Activated T-cell treated with anti-CD3 and anti-CD28 coated beads for 1 hour (primary cell): ENCODE data around the gene PTPN20.

Experiments used
- DNase-seq: peaks from one replicate; pipeline ENCODE4 v3.0.0-alpha.2; 2020; ENCODE audit warnings: low read depth

PTPN20 gene

DNA sequence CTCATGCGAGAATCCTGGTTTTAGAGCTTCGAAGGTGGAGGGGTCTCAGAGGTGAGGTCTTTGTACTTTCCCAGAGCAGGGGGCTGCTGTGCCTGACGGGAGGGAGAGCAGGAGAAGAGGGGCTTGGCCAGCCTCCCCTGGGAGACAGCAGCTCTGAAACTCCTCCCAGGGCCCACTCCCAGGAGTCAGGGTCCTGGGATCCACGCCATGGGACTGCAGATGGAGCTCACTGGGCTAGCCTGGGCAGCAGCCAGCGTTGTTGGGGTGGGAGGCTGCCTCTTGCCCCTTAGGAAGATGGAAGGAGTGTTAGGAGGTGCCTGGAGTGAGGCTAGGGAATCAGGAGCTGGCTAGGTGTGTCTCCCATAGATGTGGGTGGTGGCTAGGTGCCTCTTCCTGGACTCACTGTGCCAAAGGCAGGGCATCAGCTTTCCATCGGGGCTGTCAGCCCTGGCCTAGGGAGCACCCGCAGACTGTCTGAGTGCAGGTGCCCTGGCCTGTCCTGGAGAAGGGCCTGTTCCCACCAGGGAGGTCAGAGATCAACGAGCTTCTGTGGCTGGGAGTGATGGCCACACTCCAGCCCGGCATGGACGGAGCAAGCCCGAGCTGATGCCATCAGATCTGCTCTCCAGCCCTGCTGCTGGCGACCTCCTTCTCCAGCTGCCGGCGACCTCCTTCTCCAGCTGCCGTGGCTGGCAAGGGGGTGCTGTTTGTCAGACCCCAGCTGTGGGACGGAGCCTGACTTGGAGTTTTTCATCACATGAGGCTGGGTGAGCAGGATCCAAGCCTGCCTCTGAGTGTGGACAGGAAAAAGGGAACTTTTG is 111.3 kb downstream of the PTPN20 start:
- DNase-seq, result no peak

GRCh38 chr10:47023237-47024045 is 112.2 kb downstream of the PTPN20 start:
- DNase-seq, result no peak

GRCh38 chr10:47024046-47024322 is 112.8 kb downstream of the PTPN20 start:
- DNase-seq, result no peak

- DNase-seq, result peak; percentile 54
These were observed 113.4 kb downstream of the PTPN20 start for GRCh38 chr10:47024399-47025252.

DNA sequence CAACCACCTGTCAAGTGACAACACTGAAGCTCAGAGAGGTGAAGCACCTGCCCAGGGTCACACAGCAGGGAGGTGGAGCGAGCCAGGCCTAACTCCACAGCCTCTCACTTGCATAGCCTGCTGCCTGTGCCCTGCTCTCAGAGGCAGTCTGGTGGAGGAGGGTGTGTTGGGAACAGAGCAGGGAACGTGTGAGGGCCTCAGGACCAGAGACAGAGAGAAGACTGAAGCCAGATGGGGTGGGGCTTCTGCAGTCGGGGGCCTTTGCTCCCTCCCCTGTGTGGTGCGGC is 114.0 kb downstream of the PTPN20 start:
- DNase-seq, result no peak

GRCh38 chr10:47025540-47026300 is 114.5 kb downstream of the PTPN20 start:
- DNase-seq, result no peak

- no peak for DNase-seq
These were observed 115.3 kb downstream of the PTPN20 start for GRCh38 chr10:47026301-47027107.

GRCh38 chr10:47027108-47027783 is 116.0 kb downstream of the PTPN20 start:
- no peak for DNase-seq

GRCh38 chr10:47027784-47028260 is 116.6 kb downstream of the PTPN20 start:
- DNase-seq, result no peak

GRCh38 chr10:47028466-47028865 is 117.2 kb downstream of the PTPN20 start:
- no peak for DNase-seq

GRCh38 chr10:47029181-47030009 is 118.2 kb downstream of the PTPN20 start:
- no peak for DNase-seq

DNA sequence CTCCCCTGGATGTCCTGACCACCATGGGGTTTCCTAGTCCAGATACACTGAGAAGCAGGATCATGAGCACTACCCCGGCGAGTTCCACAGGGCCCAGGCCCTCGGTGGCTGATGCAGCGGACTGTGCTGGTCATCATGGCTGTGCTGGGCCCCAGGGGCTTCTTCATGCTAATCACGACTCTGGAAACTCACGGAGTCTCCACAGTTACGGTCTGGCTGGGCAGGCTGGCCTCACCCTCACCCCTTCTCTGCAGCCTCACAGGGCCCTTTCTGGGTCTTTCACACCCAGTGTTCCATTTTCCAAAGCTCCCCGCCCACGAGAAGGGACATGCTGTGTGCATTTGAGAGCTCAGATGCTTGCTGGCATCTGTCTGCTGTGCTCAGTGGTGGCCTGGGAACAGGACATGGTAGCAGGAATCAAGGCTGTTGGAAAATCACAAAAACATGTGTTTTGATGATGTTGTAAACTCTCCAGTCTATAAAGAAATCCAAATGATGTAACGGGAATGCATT is 119.0 kb downstream of the PTPN20 start:
- no peak for DNase-seq

DNA sequence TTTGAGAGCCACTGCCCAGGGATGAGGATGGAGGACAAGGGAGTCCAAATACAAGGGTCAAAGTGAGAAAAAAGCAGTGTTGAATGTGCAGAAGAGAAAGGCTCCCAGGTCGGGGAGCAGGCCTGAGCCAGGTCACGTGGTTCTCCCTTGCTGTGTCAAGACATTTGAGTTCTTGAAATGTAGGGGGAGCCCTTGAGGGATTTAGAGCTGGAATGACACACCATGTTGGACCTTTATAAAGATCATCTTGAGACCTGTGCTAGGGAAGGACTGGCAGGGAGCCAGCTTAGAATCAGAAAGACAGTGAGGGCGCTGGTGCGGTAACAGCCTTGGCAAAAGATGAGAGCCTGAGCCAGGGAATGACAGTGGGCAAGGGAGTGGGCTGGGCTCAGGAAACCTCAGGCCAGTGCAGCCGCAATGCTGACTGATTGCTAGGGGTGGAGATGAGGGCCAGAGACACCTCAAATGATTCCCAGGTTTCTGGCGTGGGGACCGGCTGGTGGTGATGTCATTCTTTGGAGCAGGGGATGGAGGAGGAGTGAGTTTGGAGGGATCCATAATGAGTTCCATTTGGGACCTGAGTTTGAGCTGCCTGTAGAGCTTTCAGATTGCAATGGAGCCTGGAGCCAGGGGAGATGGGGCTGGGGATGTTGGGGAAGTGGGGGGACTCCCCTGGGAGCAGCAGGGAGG is 120.1 kb downstream of the PTPN20 start:
- DNase-seq, result no peak

DNA sequence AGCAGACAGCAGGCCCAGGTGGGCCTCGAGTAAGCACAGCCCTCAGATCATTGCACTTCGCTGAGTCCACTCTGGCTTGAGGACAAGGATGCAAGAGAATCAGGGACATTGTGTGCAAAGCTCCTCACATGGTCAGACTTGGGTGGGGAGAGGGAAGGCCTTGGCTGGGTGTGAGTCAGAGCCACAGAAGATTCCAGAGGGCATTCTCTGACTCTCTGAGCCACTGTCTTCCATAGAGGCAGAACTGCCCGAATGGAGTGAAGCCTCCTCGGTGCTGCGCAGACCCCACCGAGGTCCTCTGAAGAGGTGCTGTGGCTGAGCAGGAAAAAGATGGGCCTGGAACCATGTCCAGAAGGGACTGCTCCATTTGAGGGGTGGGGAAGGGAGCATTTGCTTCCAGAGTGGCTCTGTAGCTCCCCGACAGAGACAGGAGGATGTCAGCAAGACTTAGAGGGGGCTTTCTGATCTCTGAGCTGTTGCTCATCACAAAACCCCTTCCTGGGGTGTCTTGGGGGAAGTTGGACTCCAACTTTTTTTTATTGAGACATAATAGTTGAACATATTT is 120.8 kb downstream of the PTPN20 start:
- no peak for DNase-seq

DNA sequence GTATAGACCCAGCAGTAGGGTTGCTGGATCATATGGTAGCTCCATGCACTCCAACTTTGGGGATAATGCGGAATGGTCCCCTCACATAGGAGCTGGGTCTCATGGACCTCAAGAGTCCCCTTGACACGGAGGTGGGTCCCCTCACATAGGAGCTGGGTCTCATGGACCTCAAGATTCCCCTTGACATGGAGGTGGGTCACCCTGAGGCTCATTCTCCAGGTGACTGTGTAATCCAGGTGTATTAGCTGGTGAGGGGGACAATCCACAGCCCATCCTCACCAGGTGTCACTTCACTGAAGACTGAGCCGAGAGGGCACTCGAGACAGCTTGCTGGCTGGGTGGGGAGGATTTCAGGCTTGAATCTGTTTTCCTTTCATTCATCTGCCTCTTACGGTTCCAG is 121.9 kb downstream of the PTPN20 start:
- no peak for DNase-seq

DNA sequence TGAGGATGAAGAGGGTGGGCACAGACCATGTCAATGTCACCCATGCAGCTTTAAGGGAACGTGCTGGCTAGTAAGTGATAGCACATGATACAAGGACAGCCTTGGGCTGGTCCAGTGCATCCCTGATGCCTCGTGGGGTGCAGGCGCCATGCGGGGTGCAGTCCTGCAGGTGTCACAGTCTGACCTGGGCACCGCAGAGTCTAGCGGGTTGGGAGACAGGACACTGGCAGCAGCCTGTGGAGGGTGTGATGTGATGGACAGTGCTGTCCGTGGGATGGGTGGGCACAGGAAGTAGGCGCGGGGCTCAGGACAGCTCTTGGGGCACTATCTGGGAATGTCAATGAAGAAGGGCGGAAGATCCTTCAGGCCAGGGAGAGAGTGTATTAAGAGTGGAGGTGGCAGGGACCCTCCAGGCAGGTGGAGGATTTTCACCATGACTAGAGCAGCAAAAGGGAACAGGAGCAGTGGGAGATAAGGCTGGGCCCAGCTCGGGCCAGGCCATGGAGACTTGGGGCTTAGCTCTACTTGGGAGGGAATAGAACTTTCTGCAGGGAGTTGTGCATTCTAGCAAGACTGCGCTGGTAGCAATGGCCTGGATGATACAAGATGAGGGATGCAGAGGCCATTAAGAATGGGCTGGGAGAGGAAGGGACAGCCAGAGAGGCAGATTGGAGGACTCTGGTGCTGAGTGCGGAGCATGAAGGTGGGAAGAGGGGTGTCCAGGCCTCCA is 122.5 kb downstream of the PTPN20 start:
- no peak for DNase-seq

- DNase-seq, result no peak
These were observed 123.3 kb downstream of the PTPN20 start for GRCh38 chr10:47034441-47035051.
